Glomerular endothelial cell (primary cell): ENCODE results near the gene DAPK1. TPM values are rescaled to one million over a fixed set of nuclear protein-coding genes. Genes with fewer than 3 reads are reported as not detected.

Source experiments
- DNase-seq: peaks from one replicate; pipeline ENCODE4 v3.0.0-alpha.2; 2011; ENCODE audit warnings: low read depth, low spot score; ENCODE audit errors: extremely low read depth
- total RNA-seq: library from RNA; depleted of rRNA; stranded (reverse); fragments of >200 nt; gene quantifications from 2 replicates; pipeline ENCODE4 v1.2.3, GENCODE V29; 2015

The DAPK1 gene
- total RNA-seq, 1 donor from 2014 or later = 63.8 TPM

- DNase-seq = no peak
These were observed 140.6 kb downstream of the DAPK1 start for GRCh38 chr9:87638292-87638691.

GRCh38 chr9:87639949-87640348 lies 142.3 kb downstream of the DAPK1 start:
- no peak for DNase-seq

- peak; percentile 33 for DNase-seq
These were observed 142.7 kb downstream of the DAPK1 start for GRCh38 chr9:87640385-87640795.

- no peak for DNase-seq
These were observed 143.4 kb downstream of the DAPK1 start for GRCh38 chr9:87641067-87641466.

- DNase-seq = no peak
These were observed 144.9 kb downstream of the DAPK1 start for GRCh38 chr9:87642330-87643106.

- no peak for DNase-seq
These were observed 145.5 kb downstream of the DAPK1 start for GRCh38 chr9:87643107-87643650.

- DNase-seq = no peak
These were observed 146.3 kb downstream of the DAPK1 start for GRCh38 chr9:87643778-87644570.

- DNase-seq = no peak
These were observed 147.0 kb downstream of the DAPK1 start for GRCh38 chr9:87644659-87645058.

GRCh38 chr9:87646546-87646945 lies 148.9 kb downstream of the DAPK1 start:
- no peak for DNase-seq

- DNase-seq = no peak
These were observed 149.4 kb downstream of the DAPK1 start for GRCh38 chr9:87647114-87647513.

GRCh38 chr9:87648606-87649005 lies 150.9 kb downstream of the DAPK1 start:
- no peak for DNase-seq

GRCh38 chr9:87650611-87651295 lies 153.1 kb downstream of the DAPK1 start:
- no peak for DNase-seq

- no peak for DNase-seq
These were observed 153.8 kb downstream of the DAPK1 start for GRCh38 chr9:87651431-87651830.

GRCh38 chr9:87653941-87654340 lies 156.3 kb downstream of the DAPK1 start:
- no peak for DNase-seq

- no peak for DNase-seq
These were observed 158.1 kb downstream of the DAPK1 start for GRCh38 chr9:87655731-87656130.

- no peak for DNase-seq
These were observed 158.8 kb downstream of the DAPK1 start for GRCh38 chr9:87656485-87656884.

GRCh38 chr9:87657190-87657589 lies 159.5 kb downstream of the DAPK1 start:
- DNase-seq = no peak

GRCh38 chr9:87657893-87658292 lies 160.2 kb downstream of the DAPK1 start:
- no peak for DNase-seq

- DNase-seq = no peak
These were observed 160.8 kb downstream of the DAPK1 start for GRCh38 chr9:87658511-87658910.

- no peak for DNase-seq
These were observed 162.1 kb downstream of the DAPK1 start for GRCh38 chr9:87659534-87660419.
